Pancreas (tissue), 10 donors: Measurements from ENCODE around the gene PAQR4. TPM values are rescaled to one million over a fixed set of nuclear protein-coding genes. Genes with fewer than 3 reads are reported as not detected.

Experiments
- ATAC-seq, 4 donors: fragments of 200-7000 bp; cut with Tn5 transposase; one replicate each; pipeline versions ENCODE4 v1.8.0 to v1.9.1; 2020; ENCODE audit warnings: mild to moderate bottlenecking in 4 of 4, moderate library complexity in 4 of 4
- DNase-seq, 6 donors: peaks; one replicate each; pipeline ENCODE4 v3.0.0-alpha.2; 2020
- FAIRE-seq: peaks from 2 replicates; lab custom pipeline; 2012; peaks lifted over from hg19 to GRCh38; lab: Jason Lieb, UNC
- H3K27ac ChIP-seq, 4 donors: fragments of 200-600 bp; sonication (generic); 1 replicate in 3 of 4; 2 replicates in 1 of 4; pipeline versions ENCODE4 v1.5.0 to v1.8.0; 2020
- H3K27me3 ChIP-seq, 4 donors: fragments of 200-600 bp; one replicate each; pipeline ENCODE4 v1.8.0; 2021
- H3K36me3 ChIP-seq, 3 donors: fragments of 200-600 bp; sonication (generic) in 1 of 3; one replicate each; pipeline versions ENCODE4 v1.5.0 to v1.8.0; 2020 to 2021
- H3K4me1 ChIP-seq, 3 donors: fragments of 200-600 bp; one replicate each; pipeline ENCODE4 v1.8.0; 2021
- H3K4me3 ChIP-seq, 4 donors: fragments of 200-600 bp; sonication (generic) in 2 of 4; one replicate each; pipeline versions ENCODE4 v1.5.0 to v1.8.0; 2020 to 2021
- H3K9me3 ChIP-seq, 4 donors: fragments of 200-600 bp; one replicate each; pipeline ENCODE4 v1.8.0; 2021
- CTCF ChIP-seq, 4 donors: fragments of 200-600 bp; sonication (generic) in 3 of 4; IDR thresholded peaks; one replicate each; pipeline versions ENCODE4 v1.5.0 to v1.8.0; 2021; ENCODE audit warnings: antibody characterized with exemption in 4 of 4
- WGBS, 2 donors: extraction: QIAGEN DNeasy Blood & Tissue Kit; methylation state at CpG; one replicate each; pipeline ENCODE4 v1.1.7; 2013; 5-methylcytosine and 5-hydroxymethylcytosine counted together
- intact Hi-C, 3 donors: fragments of 100-400 bp; cut with DNase I; formaldehyde crosslinking; loops; one replicate each; pipeline versions ENCODE4 v1.11.1 to v1.14.2; 2022
- polyA plus RNA-seq, 2 donors: library from polyadenylated mRNA; stranded (reverse); fragments of 200-250 nt; gene quantifications; one replicate each; pipeline ENCODE4 v1.2.3, GENCODE V29; 2013
- total RNA-seq, 6 donors: library from RNA; stranded (reverse); fragmentation: NEBNext Ultra II Directional in 4 of 6; extraction: Animal tissue kit (Norgen Biotek cat#: 25700) in 4 of 6; gene quantifications; one replicate each; pipeline versions ENCODE4 v1.2.1 to v1.2.4, GENCODE V29; 2021 to 2023
- donor health status: healthy with polysubstance abuse.
- donor health status: DM: no; HTN: no; CAD: no; lungs with moderate emphysema.
- donor health status: DM: no; HTN: no; CAD: no.
- donor health status: control.
- donor health status: control.
- donor health status: Bipolar disorder and iron deficiency.
- donor health status: DM: yes; HTN: yes; CAD: no.
- donor health status: DM: no; HTN: no; CAD: no.
- donor health status: DM: no; HTN: no; CAD: no.
- donor health status: DM: yes; HTN: yes; CAD: no.

Gene PAQR4
- total and polyA plus RNA-seq, 8 donors, result 5.3 to 12.5 (median 6.6) TPM

- intact Hi-C loops, result no loop called here
- Histone ChIP-seq H3K4me3 (no peak overlapping the region), H3K27ac (peak overlapping the region; percentile 70 to 84 (median 71)), H3K4me1 (peaks cover 13 to 39% (median 17%) of the 10 kb centered on the region in 3 donors), H3K9me3 (no peaks in the 10 kb centered on the region), H3K36me3 (no peaks in the 10 kb centered on the region), H3K27me3 (no peaks in the 10 kb centered on the region)
- peak in 5 of 6 donors; percentile 79 to 93 (median 83) for DNase-seq
- FAIRE-seq, result no peak
- ATAC-seq, result peak; percentile 40 to 56 (median 46)
- TF ChIP-seq CTCF (IDR thresholded peaks at IDR 0.05), result no peak
- WGBS, 2 donors, result 5 to 19% methylated on average over 9 of the region's 9 CpGs
Measured at GRCh38 chr16:2985462-2985861, 16.3 kb downstream of the PAQR4 start.

GRCh38 chr16:2985893-2986355 is 16.8 kb downstream of the PAQR4 start:
- intact Hi-C loops, result no loop called here
- no peak overlapping the region for H3K4me3 ChIP-seq
- FAIRE-seq (no peak), ATAC-seq (peak; percentile 77 to 88 (median 86)), DNase-seq (peak; percentile 77 to 96 (median 89))
- peak overlapping the region; percentile 70 to 84 (median 71) for H3K27ac ChIP-seq
- WGBS, 2 donors, result 18 to 20% methylated on average over 15 of the region's 15 CpGs
- H3K36me3 ChIP-seq, result no peaks in the 10 kb centered on the region
- peaks cover 13 to 37% (median 17%) of the 10 kb centered on the region in 3 donors for H3K4me1 ChIP-seq
- H3K9me3 ChIP-seq, result no peaks in the 10 kb centered on the region
- no peaks in the 10 kb centered on the region for H3K27me3 ChIP-seq
- no peak for TF ChIP-seq CTCF (IDR thresholded peaks at IDR 0.05)

- ATAC-seq, result no peak
- intact Hi-C loops, result no loop called here
- no peak for FAIRE-seq
- H3K4me3 ChIP-seq, result no peak overlapping the region
- TF ChIP-seq CTCF (IDR thresholded peaks at IDR 0.05), result no peak
- peaks cover 13 to 30% (median 17%) of the 10 kb centered on the region in 3 donors for H3K4me1 ChIP-seq
- H3K27me3 ChIP-seq, result no peaks in the 10 kb centered on the region
- no peaks in the 10 kb centered on the region for H3K36me3 ChIP-seq
- no peak overlapping the region for H3K27ac ChIP-seq
- DNase-seq, result no peak
- no peaks in the 10 kb centered on the region for H3K9me3 ChIP-seq
- WGBS, 2 donors, result 83 to 86% methylated on average over 17 of the region's 17 CpGs
Measured at GRCh38 chr16:2986623-2987188, 17.6 kb downstream of the PAQR4 start.

- ATAC-seq, result no peak
- H3K4me3 ChIP-seq, result no peak overlapping the region
- no peaks in the 10 kb centered on the region for H3K27me3 ChIP-seq
- intact Hi-C loops, result no loop called here
- peak in 1 of 6 donors; percentile 75 for DNase-seq
- H3K9me3 ChIP-seq, result no peaks in the 10 kb centered on the region
- no peak for FAIRE-seq
- WGBS, 2 donors, result 84 to 90% methylated on average over 9 of the region's 9 CpGs
- TF ChIP-seq CTCF (IDR thresholded peaks at IDR 0.05), result no peak
- H3K4me1 ChIP-seq, result peaks cover 13 to 30% (median 17%) of the 10 kb centered on the region in 3 donors
- H3K36me3 ChIP-seq, result no peaks in the 10 kb centered on the region
- no peak overlapping the region for H3K27ac ChIP-seq
Measured at GRCh38 chr16:2987286-2987685, 18.1 kb downstream of the PAQR4 start.

GRCh38 chr16:2987833-2988232 is 18.7 kb downstream of the PAQR4 start:
- WGBS, 2 donors, result 77 to 78% methylated on average over 8 of the region's 8 CpGs
- no peak for DNase-seq
- Histone ChIP-seq H3K4me1 (peaks cover 13 to 30% (median 17%) of the 10 kb centered on the region in 3 donors), H3K27ac (no peak overlapping the region), H3K27me3 (no peaks in the 10 kb centered on the region), H3K4me3 (no peak overlapping the region), H3K9me3 (no peaks in the 10 kb centered on the region), H3K36me3 (no peaks in the 10 kb centered on the region)
- TF ChIP-seq CTCF (IDR thresholded peaks at IDR 0.05), result no peak
- no peak for ATAC-seq
- no peak for FAIRE-seq
- intact Hi-C loops, result no loop called here
